Stimulated activated naive CD4-positive, alpha-beta T cell (primary cell): ENCODE results near the gene NBPF9.
"Not testable (repeated sequence)": the region's sequence is repeated elsewhere in the genome, so short reads cannot be mapped to it uniquely, and the experiment has no call there.

Experiments used
- DNase-seq, 6 experiments: peaks; one replicate each; lab custom pipeline; 2025; lab: John Stamatoyannopoulos, UW

The NBPF9 gene

DNA sequence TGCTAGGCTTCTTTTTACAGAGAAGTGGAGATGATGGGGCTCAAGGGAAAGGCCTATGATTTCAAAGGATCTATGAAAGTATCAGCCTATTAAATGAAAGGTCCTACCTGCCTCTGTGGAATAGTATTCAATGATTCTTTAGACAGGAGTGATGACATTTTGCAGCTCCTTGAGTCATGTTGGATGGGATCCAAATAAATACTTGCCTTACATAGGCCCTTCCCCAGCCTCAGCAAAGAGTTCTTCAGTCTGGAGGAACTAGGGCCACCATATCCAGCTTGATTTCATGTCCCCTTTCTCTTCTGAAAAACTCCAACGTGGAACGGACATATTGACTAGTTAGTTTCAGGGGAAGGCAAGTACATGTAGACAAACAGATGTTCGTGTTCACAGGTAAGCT, 87.8 kb downstream of the NBPF9 start:
- DNase-seq: not testable (repeated sequence)

DNA sequence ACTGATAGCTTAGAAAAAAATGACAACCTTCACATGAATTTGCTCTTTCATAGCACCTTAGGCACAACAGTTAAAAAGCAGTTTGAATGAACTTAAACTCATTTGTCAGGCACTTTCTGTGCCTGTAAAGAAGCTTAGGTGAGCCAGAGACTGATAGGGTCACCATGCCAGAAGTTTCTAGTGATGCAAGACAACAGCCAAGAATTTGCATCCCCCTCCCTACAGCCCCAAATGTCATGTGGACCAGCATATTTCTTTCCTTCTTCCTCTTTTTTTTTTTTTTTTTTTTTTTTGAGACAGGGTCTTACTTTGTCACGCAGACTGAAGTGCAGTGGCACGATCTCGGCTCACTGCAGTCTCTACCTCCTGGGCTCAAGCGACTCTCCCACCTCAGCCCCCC, 89.8 kb downstream of the NBPF9 start:
- not testable (repeated sequence) for DNase-seq

DNA sequence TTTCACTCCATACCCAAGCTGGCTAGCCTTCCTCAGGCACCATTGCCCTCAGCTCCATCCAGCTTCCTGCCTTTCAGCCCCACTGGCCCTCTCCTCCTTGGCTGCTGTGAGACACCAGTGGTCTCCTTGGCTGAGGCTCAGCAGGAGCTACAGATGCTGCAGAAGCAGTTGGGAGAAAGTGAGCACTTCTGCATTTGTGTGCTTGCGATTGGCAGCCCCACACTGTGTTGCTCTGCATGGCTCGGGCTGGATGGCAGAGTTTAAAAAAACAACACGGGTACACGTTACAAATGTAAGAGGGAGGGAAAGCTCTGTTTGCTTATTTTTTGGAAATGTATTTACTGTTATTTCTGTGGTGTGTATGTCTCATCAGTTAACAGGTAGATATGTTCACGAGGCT, 90.8 kb downstream of the NBPF9 start:
- not testable (repeated sequence) for DNase-seq

DNA sequence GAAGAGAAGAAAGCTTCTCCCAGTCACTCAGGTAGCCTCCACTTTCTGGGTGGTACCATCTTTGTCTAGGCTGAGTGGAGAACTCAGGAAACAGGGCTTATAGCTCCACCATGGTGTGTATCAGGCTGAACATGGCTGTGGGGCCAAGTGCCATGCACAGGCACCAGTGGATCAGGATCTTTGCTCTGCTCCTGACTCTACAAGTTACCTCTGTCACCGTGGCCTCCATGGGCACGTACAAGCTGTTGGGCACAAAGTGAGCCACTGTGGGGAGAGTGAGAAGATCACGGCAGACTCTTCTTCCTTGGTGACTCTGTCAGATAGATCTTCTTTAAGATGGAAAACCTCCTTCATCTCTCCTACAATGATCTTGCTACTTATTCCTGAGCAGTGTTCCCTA, 93.6 kb downstream of the NBPF9 start:
- DNase-seq: not testable (repeated sequence)

DNA sequence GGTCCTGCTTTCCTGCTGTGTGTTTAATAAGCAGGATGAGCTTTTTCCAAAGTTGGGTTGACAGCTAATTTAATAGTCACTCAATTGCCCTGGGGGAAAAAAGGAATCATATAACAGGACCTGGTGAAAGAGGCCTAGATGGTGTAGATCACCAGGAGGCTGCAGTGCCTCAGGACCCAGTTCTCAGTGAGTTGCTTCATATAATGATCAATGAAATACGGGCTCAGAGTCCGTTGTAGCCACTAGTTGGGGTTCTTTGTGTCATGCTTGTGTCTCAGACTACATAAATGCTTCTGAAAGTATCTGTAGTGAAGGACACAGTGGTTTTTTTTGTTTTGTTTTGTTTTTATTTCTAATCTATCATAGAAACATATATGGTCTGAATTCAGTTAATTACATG, 94.6 kb downstream of the NBPF9 start:
- DNase-seq: not testable (repeated sequence)

GRCh38 chr1:149008326-149008725, 95.0 kb downstream of the NBPF9 start:
- DNase-seq: not testable (repeated sequence)
